Natural killer cell treated with Interleukin-12 subunit alpha and Interleukin-12 subunit beta and Interleukin-15 and Interleukin-18, amount 100 ng/mL, for 72 hours (primary cell): Measurements from ENCODE around the gene ADGRV1. TPM values are rescaled to one million over a fixed set of nuclear protein-coding genes. Genes with fewer than 3 reads are reported as not detected.
"Not testable (repeated sequence)": the region's sequence is repeated elsewhere in the genome, so short reads cannot be mapped to it uniquely, and the experiment has no call there.

ENCODE experiments used
- ATAC-seq, 2 donors: fragments of 150-1000 bp; cut with Tn5 transposase in 1 of 2; sonication (Bioruptor Pico), chemical (Tn5 transposase) in 1 of 2; 2 replicates each; pipeline ENCODE4 v1.10.0; 2021
- DNase-seq: peaks from one replicate; pipeline ENCODE4 v3.0.0; 2022; ENCODE audit warnings: low spot score
- H3K27ac Mint-ChIP-seq, 2 donors: 1 replicate in 1 of 2; 2 replicates in 1 of 2; pipeline ENCODE4 v1.8.0; 2022; ENCODE audit warnings: mixed read lengths in 2 of 2, mild to moderate bottlenecking in 1 of 2, moderate library complexity in 1 of 2
- H3K27me3 Mint-ChIP-seq, 2 donors: 1 replicate in 1 of 2; 2 replicates in 1 of 2; pipeline ENCODE4 v1.8.0; 2022; ENCODE audit warnings: mixed read lengths in 2 of 2
- H3K36me3 Mint-ChIP-seq: one replicate; pipeline ENCODE4 v1.8.0; 2022; ENCODE audit warnings: mixed read lengths
- H3K4me1 Mint-ChIP-seq, 2 donors: 1 replicate in 1 of 2; 2 replicates in 1 of 2; pipeline ENCODE4 v1.8.0; 2022; ENCODE audit warnings: low read depth in 2 of 2, mixed read lengths in 2 of 2, mild to moderate bottlenecking in 1 of 2
- H3K4me3 Mint-ChIP-seq: one replicate; pipeline ENCODE4 v1.8.0; 2022; ENCODE audit warnings: mixed read lengths
- H3K9me3 Mint-ChIP-seq: 2 replicates; pipeline ENCODE4 v1.8.0; 2022; ENCODE audit warnings: mixed read lengths
- total RNA-seq, 2 donors: library from RNA; stranded (reverse); gene quantifications; one replicate each; pipeline ENCODE4 v1.2.3, GENCODE V29; 2022

Gene ADGRV1
- total RNA-seq, 2 donors from 2014 or later = 0.33 TPM; not detected in 1

DNA sequence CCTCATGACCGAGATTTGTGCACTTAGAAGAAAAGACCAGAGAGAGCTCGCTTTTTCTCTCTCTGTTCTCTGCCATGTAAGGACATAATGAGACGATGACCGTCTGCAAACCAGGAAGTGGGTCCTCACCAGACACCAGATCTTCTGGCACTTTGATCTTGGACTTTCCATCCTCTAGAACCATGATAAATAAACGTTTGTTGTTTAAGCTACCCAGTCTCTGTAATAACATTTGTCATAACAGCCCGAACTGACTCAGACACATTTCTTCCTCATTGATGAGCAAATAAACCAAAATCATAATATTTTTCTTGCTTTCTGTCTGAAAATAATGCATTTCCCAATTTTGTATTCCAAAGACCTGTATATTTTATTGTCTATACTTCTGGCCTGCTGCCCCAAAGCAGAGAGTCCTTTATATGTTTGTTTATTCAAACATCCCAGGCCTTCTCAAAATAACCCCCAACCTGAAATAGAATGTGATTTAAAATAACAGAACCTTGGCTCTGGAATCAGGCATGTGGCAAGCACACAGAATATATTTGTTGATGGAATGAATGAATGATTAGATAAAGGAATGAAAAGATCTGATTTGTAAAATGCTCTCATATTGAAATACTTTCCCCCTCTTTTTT is 396.5 kb downstream of the ADGRV1 start:
- no peaks in the 10 kb centered on the region for H3K4me1 Mint-ChIP-seq
- DNase-seq = no peak
- no peak for ATAC-seq
- no peaks in the 10 kb centered on the region for H3K36me3 Mint-ChIP-seq
- H3K27me3 Mint-ChIP-seq = peaks cover 13% of the 10 kb centered on the region in 2 donors
- no peaks in the 10 kb centered on the region for H3K9me3 Mint-ChIP-seq
- H3K27ac Mint-ChIP-seq = no peak overlapping the region
- H3K4me3 Mint-ChIP-seq = no peak overlapping the region

- peaks cover 13% of the 10 kb centered on the region in 2 donors for H3K27me3 Mint-ChIP-seq
- no peaks in the 10 kb centered on the region for H3K4me1 Mint-ChIP-seq
- DNase-seq (no peak), ATAC-seq (no peak)
- H3K27ac Mint-ChIP-seq = no peak overlapping the region
- no peaks in the 10 kb centered on the region for H3K9me3 Mint-ChIP-seq
- H3K4me3 Mint-ChIP-seq = no peak overlapping the region
- H3K36me3 Mint-ChIP-seq = no peaks in the 10 kb centered on the region
These were observed 398.0 kb downstream of the ADGRV1 start for GRCh38 chr5:90956511-90957097.

- Mint-ChIP-seq H3K9me3 (no peaks in the 10 kb centered on the region), H3K4me1 (no peaks in the 10 kb centered on the region), H3K36me3 (no peaks in the 10 kb centered on the region), H3K27ac (no peak overlapping the region), H3K27me3 (peaks cover 2 to 5% of the 10 kb centered on the region in 2 donors), H3K4me3 (no peak overlapping the region)
- no peak for ATAC-seq
- DNase-seq = no peak
These were observed 399.3 kb downstream of the ADGRV1 start for GRCh38 chr5:90957906-90958305.

DNA sequence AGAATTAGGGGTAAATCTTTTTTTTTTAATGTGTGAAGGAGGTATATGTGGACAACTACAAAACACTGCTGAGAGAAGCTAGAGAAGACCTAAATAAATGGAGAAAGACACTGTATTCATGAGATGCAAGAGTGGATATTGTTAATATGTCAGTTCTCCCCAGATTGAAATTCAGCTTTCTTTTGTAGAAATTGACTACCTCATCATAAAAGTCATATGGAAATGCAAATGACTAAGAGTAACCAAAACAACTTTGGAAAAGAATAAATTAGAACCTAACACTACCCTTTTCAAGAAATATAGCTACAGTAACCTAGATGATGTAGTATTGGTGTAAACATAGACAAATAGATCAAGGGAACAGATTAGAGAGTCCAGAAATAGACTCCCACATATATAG is 400.7 kb downstream of the ADGRV1 start:
- H3K36me3 Mint-ChIP-seq = no peaks in the 10 kb centered on the region
- no peak for DNase-seq
- no peak overlapping the region for H3K27ac Mint-ChIP-seq
- no peaks in the 10 kb centered on the region for H3K4me1 Mint-ChIP-seq
- ATAC-seq = no peak
- peaks cover under 1 to 5% of the 10 kb centered on the region in 2 donors for H3K27me3 Mint-ChIP-seq
- H3K9me3 Mint-ChIP-seq = no peaks in the 10 kb centered on the region
- H3K4me3 Mint-ChIP-seq = no peak overlapping the region

DNA sequence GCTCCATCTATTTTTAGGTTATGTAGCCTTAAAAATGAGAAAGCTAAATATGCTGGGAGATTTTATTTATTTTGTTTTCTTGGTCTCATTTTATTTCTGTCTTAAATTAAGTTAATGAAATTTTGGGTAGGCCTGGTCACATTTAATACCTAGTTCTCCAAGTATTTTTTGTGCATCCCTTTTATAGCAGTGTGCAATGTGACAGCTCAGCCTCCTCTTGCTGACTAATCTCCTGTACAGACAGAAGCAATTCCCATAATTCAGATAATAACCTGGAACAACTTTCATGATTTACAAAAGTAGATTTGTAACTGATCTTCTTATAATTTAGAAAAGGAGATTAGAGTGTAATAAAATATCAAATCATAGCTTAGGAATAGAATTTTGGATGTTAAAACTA is 403.9 kb downstream of the ADGRV1 start:
- Mint-ChIP-seq H3K9me3 (no peaks in the 10 kb centered on the region), H3K27ac (no peak overlapping the region), H3K27me3 (peaks cover 17 to 22% of the 10 kb centered on the region in 2 donors), H3K36me3 (no peaks in the 10 kb centered on the region), H3K4me1 (no peaks in the 10 kb centered on the region), H3K4me3 (no peak overlapping the region)
- DNase-seq = no peak
- ATAC-seq = no peak

GRCh38 chr5:90965110-90965685 is 406.6 kb downstream of the ADGRV1 start:
- Mint-ChIP-seq H3K4me1 (no peaks in the 10 kb centered on the region), H3K36me3 (no peaks in the 10 kb centered on the region), H3K9me3 (no peaks in the 10 kb centered on the region), H3K27me3 (peaks cover 17 to 19% of the 10 kb centered on the region in 2 donors), H3K27ac (no peak overlapping the region), H3K4me3 (no peak overlapping the region)
- ATAC-seq (no peak), DNase-seq (no peak)

- Mint-ChIP-seq H3K4me3 (no peak overlapping the region), H3K36me3 (peaks cover 2% of the 10 kb centered on the region), H3K4me1 (no peaks in the 10 kb centered on the region), H3K9me3 (peaks cover 6% of the 10 kb centered on the region), H3K27me3 (peaks cover 20 to 24% of the 10 kb centered on the region in 2 donors), H3K27ac (no peak overlapping the region)
- ATAC-seq = no peak
- no peak for DNase-seq
These were observed 408.8 kb downstream of the ADGRV1 start for GRCh38 chr5:90967443-90967842.

DNA sequence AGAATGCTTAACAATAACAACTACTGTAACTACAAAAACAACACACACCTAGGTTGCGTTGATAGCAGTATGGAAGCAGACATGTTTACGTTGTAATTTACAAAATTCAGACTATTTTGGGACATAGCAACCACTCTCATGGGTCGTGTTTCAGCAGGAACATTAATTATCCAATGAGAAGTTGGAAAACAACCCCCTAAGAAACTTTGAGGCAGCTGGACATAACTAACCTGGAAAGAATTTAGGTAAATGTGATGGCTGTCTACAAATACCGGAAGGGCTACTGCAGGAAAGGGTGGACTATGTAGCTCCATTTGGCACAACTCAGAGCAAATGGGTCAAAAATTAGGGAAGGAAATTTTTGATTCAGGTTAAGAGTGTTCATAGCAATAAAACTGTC is 409.3 kb downstream of the ADGRV1 start:
- peaks cover 6% of the 10 kb centered on the region for H3K36me3 Mint-ChIP-seq
- H3K4me3 Mint-ChIP-seq = no peak overlapping the region
- DNase-seq (no peak), ATAC-seq (no peak)
- H3K9me3 Mint-ChIP-seq = peaks cover 9% of the 10 kb centered on the region
- peaks cover 24 to 27% of the 10 kb centered on the region in 2 donors for H3K27me3 Mint-ChIP-seq
- no peak overlapping the region for H3K27ac Mint-ChIP-seq
- H3K4me1 Mint-ChIP-seq = no peaks in the 10 kb centered on the region

GRCh38 chr5:90968319-90968718 is 409.7 kb downstream of the ADGRV1 start:
- H3K9me3 Mint-ChIP-seq = peaks cover 9% of the 10 kb centered on the region
- ATAC-seq (no peak), DNase-seq (no peak)
- peaks cover 6% of the 10 kb centered on the region for H3K36me3 Mint-ChIP-seq
- no peaks in the 10 kb centered on the region for H3K4me1 Mint-ChIP-seq
- peaks cover 25 to 27% of the 10 kb centered on the region in 2 donors for H3K27me3 Mint-ChIP-seq
- H3K4me3 Mint-ChIP-seq = no peak overlapping the region
- no peak overlapping the region for H3K27ac Mint-ChIP-seq

- DNase-seq, ATAC-seq, H3K36me3 Mint-ChIP-seq, H3K4me3 Mint-ChIP-seq, H3K4me1 Mint-ChIP-seq, H3K27ac Mint-ChIP-seq: not testable (repeated sequence)
- Mint-ChIP-seq H3K27me3 (peaks cover 18 to 21% of the 10 kb centered on the region in 2 donors), H3K9me3 (peaks cover 12% of the 10 kb centered on the region)
These were observed 411.3 kb downstream of the ADGRV1 start for GRCh38 chr5:90969945-90970344.

DNA sequence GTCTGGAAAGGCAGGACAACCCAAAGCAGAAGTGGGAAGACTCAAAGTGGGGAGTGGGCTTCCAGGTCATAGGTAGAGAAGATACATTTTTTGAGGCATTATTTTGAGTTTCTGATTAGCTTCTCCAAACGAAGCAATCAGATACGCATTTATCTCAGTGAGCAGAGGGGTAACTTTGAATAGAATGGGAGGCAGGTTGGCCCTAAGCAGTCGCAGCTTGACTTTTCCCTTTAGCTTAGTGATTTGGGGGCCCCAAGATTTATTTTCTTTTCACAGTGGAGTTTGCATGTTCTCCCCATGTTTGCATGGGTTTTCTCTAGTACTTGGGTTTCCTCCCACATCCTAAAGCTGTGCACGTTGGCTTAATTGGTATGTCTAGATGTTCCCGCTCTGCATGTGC is 422.6 kb downstream of the ADGRV1 start:
- H3K36me3 Mint-ChIP-seq = no peaks in the 10 kb centered on the region
- no peak overlapping the region for H3K27ac Mint-ChIP-seq

GRCh38 chr5:90981821-90982220 is 423.2 kb downstream of the ADGRV1 start:
- no peaks in the 10 kb centered on the region for H3K36me3 Mint-ChIP-seq
- DNase-seq (no peak), ATAC-seq (no peak)
- H3K27me3 Mint-ChIP-seq = no peaks in the 10 kb centered on the region
- no peaks in the 10 kb centered on the region for H3K4me1 Mint-ChIP-seq
- H3K9me3 Mint-ChIP-seq = no peaks in the 10 kb centered on the region
- H3K4me3 Mint-ChIP-seq = no peak overlapping the region
- no peak overlapping the region for H3K27ac Mint-ChIP-seq

More for the DNA sequence above, 422.6 kb downstream of the ADGRV1 start:
- no peak for ATAC-seq
- no peak overlapping the region for H3K4me3 Mint-ChIP-seq
- no peak for DNase-seq
- no peaks in the 10 kb centered on the region for H3K27me3 Mint-ChIP-seq
- H3K4me1 Mint-ChIP-seq = no peaks in the 10 kb centered on the region
- H3K9me3 Mint-ChIP-seq = no peaks in the 10 kb centered on the region

DNA sequence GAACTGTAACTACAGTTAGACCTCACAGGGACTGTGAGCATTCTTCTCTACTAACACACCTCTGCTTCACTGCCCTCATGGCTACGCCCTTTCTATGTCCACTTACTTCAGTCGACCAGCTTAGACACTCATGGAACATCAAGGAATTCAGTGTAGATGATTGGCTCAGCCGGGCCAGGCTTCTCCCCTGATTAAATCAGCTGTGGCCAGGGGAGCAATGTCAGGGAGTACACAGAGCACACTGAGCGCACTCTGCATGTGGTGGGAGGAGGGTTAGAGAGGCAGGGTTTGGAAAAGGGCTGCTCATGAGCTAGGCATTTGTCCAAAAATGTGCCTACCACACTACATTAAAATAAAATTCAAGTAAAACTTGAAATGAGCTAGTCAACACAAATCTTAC is 424.0 kb downstream of the ADGRV1 start:
- Mint-ChIP-seq H3K27ac (no peak overlapping the region), H3K27me3 (no peaks in the 10 kb centered on the region), H3K9me3 (no peaks in the 10 kb centered on the region), H3K4me1 (no peaks in the 10 kb centered on the region), H3K4me3 (no peak overlapping the region), H3K36me3 (no peaks in the 10 kb centered on the region)
- peak in 1 of 2 donors; percentile 24 for ATAC-seq
- no peak for DNase-seq

GRCh38 chr5:90983148-90983547 is 424.6 kb downstream of the ADGRV1 start:
- H3K27me3 Mint-ChIP-seq = no peaks in the 10 kb centered on the region

More at GRCh38 chr5:90983148-90983547, 424.6 kb downstream of the ADGRV1 start:
- H3K4me1 Mint-ChIP-seq = no peaks in the 10 kb centered on the region
- DNase-seq (no peak), ATAC-seq (no peak)
- no peaks in the 10 kb centered on the region for H3K36me3 Mint-ChIP-seq
- no peak overlapping the region for H3K27ac Mint-ChIP-seq
- H3K9me3 Mint-ChIP-seq = no peaks in the 10 kb centered on the region
- no peak overlapping the region for H3K4me3 Mint-ChIP-seq
